WTC11 (cell line): ENCODE results near the gene RAPGEF5.

Experiments
- ESRRA ChIP-seq: sonication (generic); formaldehyde crosslinking; IDR thresholded peaks from 2 replicates; pipeline ENCODE4 v1.8.1; 2022; ENCODE audit warnings: mild to moderate bottlenecking, missing genetic modification reagents, borderline replicate concordance
- HMGA2 ChIP-seq: fragments of 250-450 bp; sonication (Bioruptor Pico); IDR thresholded peaks from 2 replicates; pipeline ENCODE4 v1.4.0; 2021; ENCODE audit warnings: mild to moderate bottlenecking, moderate library complexity
- SP1 ChIP-seq: sonication (generic); formaldehyde crosslinking; conservative IDR thresholded peaks from 2 replicates; pipeline ENCODE4 v1.8.1; 2022; ENCODE audit warnings: missing genetic modification reagents
- TEAD4 ChIP-seq: sonication (generic); formaldehyde crosslinking; IDR thresholded peaks from 2 replicates; pipeline ENCODE4 v1.8.0; 2022; ENCODE audit warnings: mild to moderate bottlenecking, missing genetic modification reagents
- ZNF416 ChIP-seq: fragments of 250-450 bp; sonication (Bioruptor Pico); IDR thresholded peaks from 2 replicates; pipeline ENCODE4 v1.9.0; 2021; ENCODE audit warnings: mild to moderate bottlenecking, inconsistent platforms
- TF ChIP-seq, protein P1 (sequence below): sonication (generic); formaldehyde crosslinking; IDR thresholded peaks from 2 replicates; pipeline ENCODE4 v1.8.0; 2022; ENCODE audit warnings: mild to moderate bottlenecking, missing genetic modification reagents
- TF ChIP-seq, protein P2 (sequence below): sonication (generic); formaldehyde crosslinking; IDR thresholded peaks from 2 replicates; pipeline ENCODE4 v1.8.1; 2023; ENCODE audit warnings: mild to moderate bottlenecking, missing genetic modification reagents
- TF ChIP-seq, protein P3 (sequence below): sonication (generic); formaldehyde crosslinking; IDR thresholded peaks from 2 replicates; pipeline ENCODE4 v1.8.1; 2023; ENCODE audit warnings: mild to moderate bottlenecking, missing genetic modification reagents, borderline replicate concordance
- TF ChIP-seq, protein P4 (sequence below): fragments of 200-600 bp; IDR thresholded peaks from 2 replicates; pipeline ENCODE4 v1.8.0; 2022; ENCODE audit warnings: antibody characterized with exemption

DNA sequence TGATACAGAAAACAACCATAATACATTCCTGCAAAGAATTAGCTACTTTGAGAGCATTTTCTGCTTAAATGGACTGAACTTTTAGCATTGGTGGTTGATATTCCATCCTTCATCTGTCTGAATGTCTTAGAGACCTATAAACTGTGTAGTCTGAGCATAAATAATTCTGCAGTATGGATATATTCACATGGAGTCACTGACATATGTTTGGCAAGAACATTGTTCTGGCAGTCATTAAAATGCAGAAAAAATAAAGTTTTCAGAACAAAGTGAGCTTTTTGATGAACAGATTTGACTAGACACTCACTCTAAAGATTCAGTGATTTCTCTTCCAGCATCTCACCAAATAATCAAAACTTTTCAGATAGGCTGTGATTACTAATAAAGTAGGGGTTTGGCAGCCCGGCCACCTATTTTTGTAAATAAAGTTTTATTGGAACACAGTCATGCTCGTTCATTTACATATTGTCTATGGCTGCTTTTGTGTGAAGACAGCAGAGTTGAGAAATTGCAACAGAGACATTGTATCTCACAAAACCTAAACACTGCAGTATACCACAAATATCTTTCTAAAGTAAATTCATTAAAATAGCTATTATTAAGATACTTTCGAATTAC is 44.1 kb upstream of the RAPGEF5 start:
- TF ChIP-seq, protein P1, sequence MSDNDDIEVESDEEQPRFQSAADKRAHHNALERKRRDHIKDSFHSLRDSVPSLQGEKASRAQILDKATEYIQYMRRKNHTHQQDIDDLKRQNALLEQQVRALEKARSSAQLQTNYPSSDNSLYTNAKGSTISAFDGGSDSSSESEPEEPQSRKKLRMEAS (CRISPR knock-in tag) = no peak
- no peak for TF ChIP-seq ZNF416 (CRISPR knock-in tag)
- TF ChIP-seq, protein P2, sequence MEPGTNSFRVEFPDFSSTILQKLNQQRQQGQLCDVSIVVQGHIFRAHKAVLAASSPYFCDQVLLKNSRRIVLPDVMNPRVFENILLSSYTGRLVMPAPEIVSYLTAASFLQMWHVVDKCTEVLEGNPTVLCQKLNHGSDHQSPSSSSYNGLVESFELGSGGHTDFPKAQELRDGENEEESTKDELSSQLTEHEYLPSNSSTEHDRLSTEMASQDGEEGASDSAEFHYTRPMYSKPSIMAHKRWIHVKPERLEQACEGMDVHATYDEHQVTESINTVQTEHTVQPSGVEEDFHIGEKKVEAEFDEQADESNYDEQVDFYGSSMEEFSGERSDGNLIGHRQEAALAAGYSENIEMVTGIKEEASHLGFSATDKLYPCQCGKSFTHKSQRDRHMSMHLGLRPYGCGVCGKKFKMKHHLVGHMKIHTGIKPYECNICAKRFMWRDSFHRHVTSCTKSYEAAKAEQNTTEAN (CRISPR knock-in tag) = no peak
- TF ChIP-seq TEAD4 (CRISPR knock-in tag) = no peak
- no peak for TF ChIP-seq ESRRA (CRISPR knock-in tag)
- TF ChIP-seq, protein P3, sequence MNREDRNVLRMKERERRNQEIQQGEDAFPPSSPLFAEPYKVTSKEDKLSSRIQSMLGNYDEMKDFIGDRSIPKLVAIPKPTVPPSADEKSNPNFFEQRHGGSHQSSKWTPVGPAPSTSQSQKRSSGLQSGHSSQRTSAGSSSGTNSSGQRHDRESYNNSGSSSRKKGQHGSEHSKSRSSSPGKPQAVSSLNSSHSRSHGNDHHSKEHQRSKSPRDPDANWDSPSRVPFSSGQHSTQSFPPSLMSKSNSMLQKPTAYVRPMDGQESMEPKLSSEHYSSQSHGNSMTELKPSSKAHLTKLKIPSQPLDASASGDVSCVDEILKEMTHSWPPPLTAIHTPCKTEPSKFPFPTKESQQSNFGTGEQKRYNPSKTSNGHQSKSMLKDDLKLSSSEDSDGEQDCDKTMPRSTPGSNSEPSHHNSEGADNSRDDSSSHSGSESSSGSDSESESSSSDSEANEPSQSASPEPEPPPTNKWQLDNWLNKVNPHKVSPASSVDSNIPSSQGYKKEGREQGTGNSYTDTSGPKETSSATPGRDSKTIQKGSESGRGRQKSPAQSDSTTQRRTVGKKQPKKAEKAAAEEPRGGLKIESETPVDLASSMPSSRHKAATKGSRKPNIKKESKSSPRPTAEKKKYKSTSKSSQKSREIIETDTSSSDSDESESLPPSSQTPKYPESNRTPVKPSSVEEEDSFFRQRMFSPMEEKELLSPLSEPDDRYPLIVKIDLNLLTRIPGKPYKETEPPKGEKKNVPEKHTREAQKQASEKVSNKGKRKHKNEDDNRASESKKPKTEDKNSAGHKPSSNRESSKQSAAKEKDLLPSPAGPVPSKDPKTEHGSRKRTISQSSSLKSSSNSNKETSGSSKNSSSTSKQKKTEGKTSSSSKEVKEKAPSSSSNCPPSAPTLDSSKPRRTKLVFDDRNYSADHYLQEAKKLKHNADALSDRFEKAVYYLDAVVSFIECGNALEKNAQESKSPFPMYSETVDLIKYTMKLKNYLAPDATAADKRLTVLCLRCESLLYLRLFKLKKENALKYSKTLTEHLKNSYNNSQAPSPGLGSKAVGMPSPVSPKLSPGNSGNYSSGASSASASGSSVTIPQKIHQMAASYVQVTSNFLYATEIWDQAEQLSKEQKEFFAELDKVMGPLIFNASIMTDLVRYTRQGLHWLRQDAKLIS (CRISPR knock-in tag) = no peak
- TF ChIP-seq, protein P4, sequence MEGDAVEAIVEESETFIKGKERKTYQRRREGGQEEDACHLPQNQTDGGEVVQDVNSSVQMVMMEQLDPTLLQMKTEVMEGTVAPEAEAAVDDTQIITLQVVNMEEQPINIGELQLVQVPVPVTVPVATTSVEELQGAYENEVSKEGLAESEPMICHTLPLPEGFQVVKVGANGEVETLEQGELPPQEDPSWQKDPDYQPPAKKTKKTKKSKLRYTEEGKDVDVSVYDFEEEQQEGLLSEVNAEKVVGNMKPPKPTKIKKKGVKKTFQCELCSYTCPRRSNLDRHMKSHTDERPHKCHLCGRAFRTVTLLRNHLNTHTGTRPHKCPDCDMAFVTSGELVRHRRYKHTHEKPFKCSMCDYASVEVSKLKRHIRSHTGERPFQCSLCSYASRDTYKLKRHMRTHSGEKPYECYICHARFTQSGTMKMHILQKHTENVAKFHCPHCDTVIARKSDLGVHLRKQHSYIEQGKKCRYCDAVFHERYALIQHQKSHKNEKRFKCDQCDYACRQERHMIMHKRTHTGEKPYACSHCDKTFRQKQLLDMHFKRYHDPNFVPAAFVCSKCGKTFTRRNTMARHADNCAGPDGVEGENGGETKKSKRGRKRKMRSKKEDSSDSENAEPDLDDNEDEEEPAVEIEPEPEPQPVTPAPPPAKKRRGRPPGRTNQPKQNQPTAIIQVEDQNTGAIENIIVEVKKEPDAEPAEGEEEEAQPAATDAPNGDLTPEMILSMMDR = no peak
- TF ChIP-seq HMGA2 (CRISPR knock-in tag) = no peak
- TF ChIP-seq SP1 (CRISPR knock-in tag) = no peak
